HEK293 (cell line): ENCODE measurements around the gene TPI1.

ENCODE experiments used
- CTCF ChIA-PET: fragments of 350-600 bp; formaldehyde crosslinking; extraction: SDS; loops from one replicate; lab custom pipeline; 2021; ENCODE audit warnings: antibody characterized with exemption; lab: Yijun Ruan, JAX
- POLR2A ChIA-PET: fragments of 300-600 bp; formaldehyde crosslinking; extraction: SDS; loops from one replicate; lab custom pipeline; 2020; ENCODE audit warnings: antibody characterized with exemption, inconsistent platforms; lab: Yijun Ruan, JAX
- H3K27ac ChIP-seq: fragments of 200-500 bp; sonication (Bioruptor generic); 2 replicates; pipeline ENCODE4 v1.5.1; 2014; ENCODE audit warnings: low read depth, low read length, control low read depth, inconsistent platforms; ENCODE audit errors: extremely low read depth
- H3K36me3 ChIP-seq, 2 experiments: fragments of 200-500 bp in 1 of 2; sonication (Bioruptor generic) in 1 of 2; 1 replicate in 1 of 2; 2 replicates in 1 of 2; pipeline ENCODE4 v1.5.1; 2014 to 2017; ENCODE audit warnings: inconsistent platforms in 2 of 2, low read length in 2 of 2; ENCODE audit not compliant: control insufficient read depth in 2 of 2, insufficient read depth in 1 of 2
- H3K4me1 ChIP-seq: fragments of 200-500 bp; sonication (Bioruptor generic); 2 replicates; pipeline ENCODE4 v1.5.1; 2014; ENCODE audit warnings: mild to moderate bottlenecking, low read length, inconsistent platforms; ENCODE audit not compliant: control insufficient read depth, insufficient read depth
- H3K4me3 ChIP-seq: 2 replicates; pipeline ENCODE4 v1.5.1; 2011; ENCODE audit warnings: low read depth, mild to moderate bottlenecking, control low read depth, low read length, moderate library complexity
- H3K9me3 ChIP-seq: fragments of 200-500 bp; sonication (Bioruptor generic); 2 replicates; pipeline ENCODE4 v1.5.1; 2014; ENCODE audit warnings: low read depth, low read length, inconsistent platforms; ENCODE audit not compliant: control insufficient read depth, insufficient read depth
- GFI1B ChIP-seq: fragments of 450-650 bp; formaldehyde crosslinking; IDR thresholded peaks from 2 replicates; pipeline ENCODE4 v1.5.1; 2016; ENCODE audit warnings: missing biosample characterization, missing genetic modification characterization
- GLI2 ChIP-seq: fragments of 450-650 bp; formaldehyde crosslinking; IDR thresholded peaks from 2 replicates; pipeline ENCODE4; 2017; ENCODE audit warnings: missing biosample characterization, missing genetic modification characterization, low read depth, borderline replicate concordance
- KLF10 ChIP-seq: fragments of 450-650 bp; IDR thresholded peaks from 2 replicates; pipeline ENCODE4 v1.5.1; 2018; ENCODE audit warnings: missing biosample characterization, mild to moderate bottlenecking, missing genetic modification characterization
- SALL2 ChIP-seq: fragments of 450-650 bp; formaldehyde crosslinking; IDR thresholded peaks from 2 replicates; pipeline ENCODE4 v1.5.0; 2017; ENCODE audit warnings: missing biosample characterization, mild to moderate bottlenecking, missing genetic modification characterization, borderline replicate concordance
- SP2 ChIP-seq: fragments of 450-650 bp; formaldehyde crosslinking; IDR thresholded peaks from 2 replicates; pipeline ENCODE4 v1.5.1; 2016; ENCODE audit warnings: missing biosample characterization, missing genetic modification characterization
- YY2 ChIP-seq: fragments of 450-650 bp; formaldehyde crosslinking; IDR thresholded peaks from 2 replicates; pipeline ENCODE4 v1.5.1; 2016; ENCODE audit warnings: missing biosample characterization, missing genetic modification characterization
- ZBTB1 ChIP-seq: fragments of 450-650 bp; formaldehyde crosslinking; IDR thresholded peaks from 2 replicates; pipeline ENCODE4 v1.5.1; 2016; ENCODE audit warnings: missing biosample characterization, missing genetic modification characterization
- ZFP69B ChIP-seq: fragments of 450-650 bp; formaldehyde crosslinking; IDR thresholded peaks from 2 replicates; pipeline ENCODE4 v1.5.1; 2016; ENCODE audit warnings: missing biosample characterization, missing genetic modification characterization
- ZNF10 ChIP-seq: fragments of 450-650 bp; formaldehyde crosslinking; IDR thresholded peaks from 2 replicates; pipeline ENCODE4 v1.5.1; 2017; ENCODE audit warnings: missing biosample characterization, missing genetic modification characterization
- ZNF184 ChIP-seq: fragments of 450-650 bp; IDR thresholded peaks from 2 replicates; pipeline ENCODE4 v1.5.1; 2018; ENCODE audit warnings: missing biosample characterization, mild to moderate bottlenecking, missing genetic modification characterization
- ZNF239 ChIP-seq: fragments of 450-650 bp; formaldehyde crosslinking; IDR thresholded peaks from 2 replicates; pipeline ENCODE4 v1.5.1; 2016; ENCODE audit warnings: missing biosample characterization, missing genetic modification characterization
- ZNF24 ChIP-seq: fragments of 450-650 bp; formaldehyde crosslinking; IDR thresholded peaks from 2 replicates; pipeline ENCODE4 v1.5.1; 2016; ENCODE audit warnings: missing biosample characterization, missing genetic modification characterization
- ZNF292 ChIP-seq: fragments of 450-650 bp; formaldehyde crosslinking; IDR thresholded peaks from 2 replicates; pipeline ENCODE4 v1.5.1; 2016; ENCODE audit warnings: low read depth, missing biosample characterization, missing genetic modification characterization, borderline replicate concordance
- ZNF324 ChIP-seq: fragments of 450-650 bp; formaldehyde crosslinking; IDR thresholded peaks from 2 replicates; pipeline ENCODE4 v1.5.1; 2016; ENCODE audit warnings: missing biosample characterization, missing genetic modification characterization
- ZNF404 ChIP-seq: fragments of 450-650 bp; formaldehyde crosslinking; IDR thresholded peaks from 2 replicates; pipeline ENCODE4 v1.5.1; 2017; ENCODE audit warnings: missing biosample characterization, missing genetic modification characterization
- ZNF530 ChIP-seq: fragments of 450-650 bp; formaldehyde crosslinking; IDR thresholded peaks from 2 replicates; pipeline ENCODE4 v1.5.1; 2016; ENCODE audit warnings: low read depth, missing biosample characterization, missing genetic modification characterization
- ZNF549 ChIP-seq: fragments of 450-650 bp; IDR thresholded peaks from 2 replicates; pipeline ENCODE4 v1.5.1; 2018; ENCODE audit warnings: missing biosample characterization, missing genetic modification characterization, mild to moderate bottlenecking, inconsistent platforms, moderate library complexity
- ZNF571 ChIP-seq: fragments of 450-650 bp; formaldehyde crosslinking; IDR thresholded peaks from 2 replicates; pipeline ENCODE4 v1.5.0; 2017; ENCODE audit warnings: missing biosample characterization, missing genetic modification characterization
- ZNF621 ChIP-seq: fragments of 450-650 bp; formaldehyde crosslinking; IDR thresholded peaks from 2 replicates; pipeline ENCODE4 v1.5.1; 2017; ENCODE audit warnings: missing biosample characterization, missing genetic modification characterization
- ZNF670 ChIP-seq: fragments of 450-650 bp; formaldehyde crosslinking; IDR thresholded peaks from 2 replicates; pipeline ENCODE4 v1.5.1; 2016; ENCODE audit warnings: missing biosample characterization, missing genetic modification characterization, low read depth
- ZNF677 ChIP-seq: fragments of 450-650 bp; IDR thresholded peaks from 2 replicates; pipeline ENCODE4 v1.5.0; 2018; ENCODE audit warnings: missing biosample characterization, mild to moderate bottlenecking, missing genetic modification characterization, moderate library complexity
- ZNF837 ChIP-seq: fragments of 450-650 bp; formaldehyde crosslinking; IDR thresholded peaks from 2 replicates; pipeline ENCODE4 v1.5.1; 2016; ENCODE audit warnings: missing biosample characterization, missing genetic modification characterization
- ZSCAN5A ChIP-seq: fragments of 450-650 bp; formaldehyde crosslinking; IDR thresholded peaks from 2 replicates; pipeline ENCODE4 v1.5.1; 2016; ENCODE audit warnings: missing biosample characterization, missing genetic modification characterization
- TF ChIP-seq, protein P1 (sequence below): fragments of 450-650 bp; formaldehyde crosslinking; IDR thresholded peaks from 2 replicates; pipeline ENCODE4 v1.5.1; 2016; ENCODE audit warnings: missing biosample characterization, missing genetic modification characterization
- TF ChIP-seq, protein P2 (sequence below): fragments of 450-650 bp; formaldehyde crosslinking; IDR thresholded peaks from 2 replicates; pipeline ENCODE4 v1.5.1; 2016; ENCODE audit warnings: missing biosample characterization, missing genetic modification characterization
- TF ChIP-seq, protein P3 (sequence below): fragments of 450-650 bp; formaldehyde crosslinking; IDR thresholded peaks from 2 replicates; pipeline ENCODE4 v1.5.1; 2016; ENCODE audit warnings: missing biosample characterization, missing genetic modification characterization, borderline replicate concordance

The TPI1 gene

GRCh38 chr12:6867413-6868210, at the start of gene TPI1:
Gene TPI1 (plus strand): TSS chr12:6867531. CDS start chr12:6867567, 36 bp downstream.
- H3K4me3 ChIP-seq: peak within 1 kb of the TSS; percentile 87
- H3K9me3 ChIP-seq: no peaks in the 10 kb centered on the region
- peaks cover 7% of the 10 kb centered on the region for H3K4me1 ChIP-seq
- ChIA-PET CTCF (interaction anchor here (0.7 to 2.7 kb wide), 10 partner anchors 14 to 77 kb away, joined by 3 to 22 read pairs (median 4); partner anchors contain the start of gene CDCA3), POLR2A (interaction anchor here (0.7 to 7.6 kb wide), 23 partner anchors 10 to 355 kb away, joined by 3 to 183 read pairs (median 6); partner anchors contain the start of genes C12orf57, CDCA3, COPS7A and LRRC23)
- peaks cover 5 to 75% of the 10 kb centered on the region in 2 experiments; a peak in 2 of 3 replicates for H3K36me3 ChIP-seq
- peak within 1 kb of the TSS; percentile 98 for H3K27ac ChIP-seq
- TF ChIP-seq ZNF324 (peak; percentile 56), ZNF10 (tag by site-specific recombination) (no peak), ZNF184 (tag by site-specific recombination) (no peak), ZNF670 (tag by site-specific recombination) (no peak), ZNF404 (tag by site-specific recombination) (no peak), ZNF549 (tag by site-specific recombination) (no peak), ZNF837 (tag by site-specific recombination) (no peak), ZFP69B (peak; percentile 26; the same call in 1 of the 2 replicates), ZNF24 (no peak), GFI1B (tag by site-specific recombination) (no peak), ZSCAN5A (0 out of 2 replicates have a peak, but pooled peaks have one; percentile 71), ZBTB1 (tag by site-specific recombination) (no peak), ZNF292 (tag by site-specific recombination) (0 out of 2 replicates have a peak, but pooled peaks have one; percentile 17), GLI2 (tag by site-specific recombination) (no peak), ZNF571 (tag by site-specific recombination) (no peak), ZNF530 (tag by site-specific recombination) (no peak), ZNF621 (tag by site-specific recombination) (no peak), SALL2 (tag by site-specific recombination) (peak; percentile 60; the same call in 1 of the 2 replicates), KLF10 (tag by site-specific recombination) (peak; percentile 65), YY2 (tag by site-specific recombination) (peak; percentile 41; the same call in 1 of the 2 replicates), ZNF677 (tag by site-specific recombination) (no peak), ZNF239 (tag by site-specific recombination) (peak; percentile 34; the same call in 1 of the 2 replicates), SP2 (tag by site-specific recombination) (peak; percentile 56)
- TF ChIP-seq, protein P1, sequence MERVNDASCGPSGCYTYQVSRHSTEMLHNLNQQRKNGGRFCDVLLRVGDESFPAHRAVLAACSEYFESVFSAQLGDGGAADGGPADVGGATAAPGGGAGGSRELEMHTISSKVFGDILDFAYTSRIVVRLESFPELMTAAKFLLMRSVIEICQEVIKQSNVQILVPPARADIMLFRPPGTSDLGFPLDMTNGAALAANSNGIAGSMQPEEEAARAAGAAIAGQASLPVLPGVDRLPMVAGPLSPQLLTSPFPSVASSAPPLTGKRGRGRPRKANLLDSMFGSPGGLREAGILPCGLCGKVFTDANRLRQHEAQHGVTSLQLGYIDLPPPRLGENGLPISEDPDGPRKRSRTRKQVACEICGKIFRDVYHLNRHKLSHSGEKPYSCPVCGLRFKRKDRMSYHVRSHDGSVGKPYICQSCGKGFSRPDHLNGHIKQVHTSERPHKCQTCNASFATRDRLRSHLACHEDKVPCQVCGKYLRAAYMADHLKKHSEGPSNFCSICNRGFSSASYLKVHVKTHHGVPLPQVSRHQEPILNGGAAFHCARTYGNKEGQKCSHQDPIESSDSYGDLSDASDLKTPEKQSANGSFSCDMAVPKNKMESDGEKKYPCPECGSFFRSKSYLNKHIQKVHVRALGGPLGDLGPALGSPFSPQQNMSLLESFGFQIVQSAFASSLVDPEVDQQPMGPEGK (tag by site-specific recombination): peak; percentile 52
- TF ChIP-seq, protein P2, sequence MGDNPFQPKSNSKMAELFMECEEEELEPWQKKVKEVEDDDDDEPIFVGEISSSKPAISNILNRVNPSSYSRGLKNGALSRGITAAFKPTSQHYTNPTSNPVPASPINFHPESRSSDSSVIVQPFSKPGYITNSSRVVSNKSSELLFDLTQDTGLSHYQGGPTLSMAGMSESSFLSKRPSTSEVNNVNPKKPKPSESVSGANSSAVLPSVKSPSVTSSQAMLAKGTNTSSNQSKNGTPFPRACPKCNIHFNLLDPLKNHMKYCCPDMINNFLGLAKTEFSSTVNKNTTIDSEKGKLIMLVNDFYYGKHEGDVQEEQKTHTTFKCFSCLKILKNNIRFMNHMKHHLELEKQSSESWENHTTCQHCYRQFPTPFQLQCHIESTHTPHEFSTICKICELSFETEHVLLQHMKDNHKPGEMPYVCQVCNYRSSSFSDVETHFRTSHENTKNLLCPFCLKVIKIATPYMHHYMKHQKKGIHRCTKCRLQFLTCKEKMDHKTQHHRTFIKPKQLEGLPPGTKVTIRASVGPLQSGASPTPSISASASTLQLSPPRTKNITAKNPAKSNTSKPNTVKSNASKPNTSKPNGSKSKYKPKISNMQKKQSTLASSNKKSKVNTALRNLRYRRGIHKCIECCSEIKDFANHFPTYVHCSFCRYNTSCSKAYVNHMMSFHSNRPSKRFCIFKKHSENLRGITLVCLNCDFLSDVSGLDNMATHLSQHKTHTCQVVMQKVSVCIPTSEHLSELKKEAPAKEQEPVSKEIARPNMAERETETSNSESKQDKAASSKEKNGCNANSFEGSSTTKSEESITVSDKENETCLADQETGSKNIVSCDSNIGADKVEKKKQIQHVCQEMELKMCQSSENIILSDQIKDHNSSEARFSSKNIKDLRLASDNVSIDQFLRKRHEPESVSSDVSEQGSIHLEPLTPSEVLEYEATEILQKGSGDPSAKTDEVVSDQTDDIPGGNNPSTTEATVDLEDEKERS (tag by site-specific recombination): no peak
- TF ChIP-seq, protein P3, sequence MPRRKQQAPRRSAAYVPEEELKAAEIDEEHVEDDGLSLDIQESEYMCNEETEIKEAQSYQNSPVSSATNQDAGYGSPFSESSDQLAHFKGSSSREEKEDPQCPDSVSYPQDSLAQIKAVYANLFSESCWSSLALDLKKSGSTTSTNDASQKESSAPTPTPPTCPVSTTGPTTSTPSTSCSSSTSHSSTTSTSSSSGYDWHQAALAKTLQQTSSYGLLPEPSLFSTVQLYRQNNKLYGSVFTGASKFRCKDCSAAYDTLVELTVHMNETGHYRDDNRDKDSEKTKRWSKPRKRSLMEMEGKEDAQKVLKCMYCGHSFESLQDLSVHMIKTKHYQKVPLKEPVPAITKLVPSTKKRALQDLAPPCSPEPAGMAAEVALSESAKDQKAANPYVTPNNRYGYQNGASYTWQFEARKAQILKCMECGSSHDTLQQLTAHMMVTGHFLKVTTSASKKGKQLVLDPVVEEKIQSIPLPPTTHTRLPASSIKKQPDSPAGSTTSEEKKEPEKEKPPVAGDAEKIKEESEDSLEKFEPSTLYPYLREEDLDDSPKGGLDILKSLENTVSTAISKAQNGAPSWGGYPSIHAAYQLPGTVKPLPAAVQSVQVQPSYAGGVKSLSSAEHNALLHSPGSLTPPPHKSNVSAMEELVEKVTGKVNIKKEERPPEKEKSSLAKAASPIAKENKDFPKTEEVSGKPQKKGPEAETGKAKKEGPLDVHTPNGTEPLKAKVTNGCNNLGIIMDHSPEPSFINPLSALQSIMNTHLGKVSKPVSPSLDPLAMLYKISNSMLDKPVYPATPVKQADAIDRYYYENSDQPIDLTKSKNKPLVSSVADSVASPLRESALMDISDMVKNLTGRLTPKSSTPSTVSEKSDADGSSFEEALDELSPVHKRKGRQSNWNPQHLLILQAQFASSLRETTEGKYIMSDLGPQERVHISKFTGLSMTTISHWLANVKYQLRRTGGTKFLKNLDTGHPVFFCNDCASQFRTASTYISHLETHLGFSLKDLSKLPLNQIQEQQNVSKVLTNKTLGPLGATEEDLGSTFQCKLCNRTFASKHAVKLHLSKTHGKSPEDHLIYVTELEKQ (tag by site-specific recombination): no peak
